Spleen (tissue), 7 donors: ENCODE results near the gene PALM3.

Experiments used
- POLR2A ChIP-seq, 3 donors: fragments of 450-650 bp; IDR thresholded peaks; one replicate each; pipeline ENCODE4 v1.5.1; 2017; ENCODE audit warnings: antibody characterized with exemption in 3 of 3, mild to moderate bottlenecking in 1 of 3
- POLR2AphosphoS5 ChIP-seq, 3 donors: sonication (generic); formaldehyde crosslinking; IDR thresholded peaks; one replicate each; pipeline ENCODE4 v1.5.1; 2017; ENCODE audit warnings: antibody characterized with exemption in 3 of 3
- TF ChIP-seq, protein P1 (sequence below), 11 experiments: fragments of 200-600 bp in 7 of 11; fragments of 450-650 bp in 4 of 11; sonication (generic) in 4 of 11; IDR thresholded peaks in 8 of 11; conservative IDR thresholded peaks in 3 of 11; 1 replicate in 7 of 11; 2 replicates in 4 of 11; pipeline versions ENCODE4 v1.4.0 to v1.8.0; 2016 to 2021; ENCODE audit warnings: antibody characterized with exemption in 11 of 11, inconsistent platforms in 4 of 11, mild to moderate bottlenecking in 1 of 11
- donor health status: DM: no; HTN: no; CAD: no; lungs with moderate emphysema.
- donor health status: DM: no; HTN: no; CAD: no.
- donor health status: DM: no; HTN: no; CAD: no.

DNA sequence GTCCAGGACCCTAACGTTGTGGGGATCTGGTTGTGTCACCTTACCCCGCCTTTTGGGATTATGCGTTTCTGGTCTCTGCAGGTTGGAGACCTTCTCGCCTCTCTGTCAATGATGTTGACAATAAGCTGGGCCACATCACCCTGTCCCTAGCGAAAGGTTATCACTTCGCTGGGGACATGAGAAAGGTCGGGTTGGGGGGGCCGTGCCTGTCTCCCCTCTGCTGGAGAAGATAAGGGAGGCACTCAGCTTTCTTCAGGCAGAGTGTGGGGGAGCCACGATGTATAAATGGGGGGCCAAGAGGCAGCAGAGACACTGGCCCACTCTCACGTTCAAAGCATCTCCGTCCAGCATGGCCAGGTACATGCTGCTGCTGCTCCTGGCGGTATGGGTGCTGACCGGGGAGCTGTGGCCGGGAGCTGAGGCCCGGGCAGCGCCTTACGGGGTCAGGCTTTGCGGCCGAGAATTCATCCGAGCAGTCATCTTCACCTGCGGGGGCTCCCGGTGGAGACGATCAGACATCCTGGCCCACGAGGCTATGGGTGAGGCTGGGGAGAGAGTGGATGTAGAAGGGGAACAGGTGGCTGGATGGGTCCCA is 33.9 kb downstream of the PALM3 start, which contains the start of gene RLN3:
- TF ChIP-seq, protein P1, sequence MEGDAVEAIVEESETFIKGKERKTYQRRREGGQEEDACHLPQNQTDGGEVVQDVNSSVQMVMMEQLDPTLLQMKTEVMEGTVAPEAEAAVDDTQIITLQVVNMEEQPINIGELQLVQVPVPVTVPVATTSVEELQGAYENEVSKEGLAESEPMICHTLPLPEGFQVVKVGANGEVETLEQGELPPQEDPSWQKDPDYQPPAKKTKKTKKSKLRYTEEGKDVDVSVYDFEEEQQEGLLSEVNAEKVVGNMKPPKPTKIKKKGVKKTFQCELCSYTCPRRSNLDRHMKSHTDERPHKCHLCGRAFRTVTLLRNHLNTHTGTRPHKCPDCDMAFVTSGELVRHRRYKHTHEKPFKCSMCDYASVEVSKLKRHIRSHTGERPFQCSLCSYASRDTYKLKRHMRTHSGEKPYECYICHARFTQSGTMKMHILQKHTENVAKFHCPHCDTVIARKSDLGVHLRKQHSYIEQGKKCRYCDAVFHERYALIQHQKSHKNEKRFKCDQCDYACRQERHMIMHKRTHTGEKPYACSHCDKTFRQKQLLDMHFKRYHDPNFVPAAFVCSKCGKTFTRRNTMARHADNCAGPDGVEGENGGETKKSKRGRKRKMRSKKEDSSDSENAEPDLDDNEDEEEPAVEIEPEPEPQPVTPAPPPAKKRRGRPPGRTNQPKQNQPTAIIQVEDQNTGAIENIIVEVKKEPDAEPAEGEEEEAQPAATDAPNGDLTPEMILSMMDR (IDR thresholded peaks at IDR 0.05 in 8 of 11, conservative IDR thresholded peaks at IDR 0.05 in 3 of 11): no peak
- TF ChIP-seq POLR2A (IDR thresholded peaks at IDR 0.05): no peak
- TF ChIP-seq POLR2AphosphoS5 (IDR thresholded peaks at IDR 0.05): no peak
